GM18909 (cell line): ENCODE data around the gene GATAD2A.

ENCODE experiments used
- ATAC-seq: cut with Tn5 transposase; IDR thresholded peaks from one replicate; pipeline ENCODE4 v1.9.1; 2021; ENCODE audit warnings: mild to moderate bottlenecking; ENCODE audit not compliant: unreplicated experiment, poor library complexity

Gene GATAD2A

DNA sequence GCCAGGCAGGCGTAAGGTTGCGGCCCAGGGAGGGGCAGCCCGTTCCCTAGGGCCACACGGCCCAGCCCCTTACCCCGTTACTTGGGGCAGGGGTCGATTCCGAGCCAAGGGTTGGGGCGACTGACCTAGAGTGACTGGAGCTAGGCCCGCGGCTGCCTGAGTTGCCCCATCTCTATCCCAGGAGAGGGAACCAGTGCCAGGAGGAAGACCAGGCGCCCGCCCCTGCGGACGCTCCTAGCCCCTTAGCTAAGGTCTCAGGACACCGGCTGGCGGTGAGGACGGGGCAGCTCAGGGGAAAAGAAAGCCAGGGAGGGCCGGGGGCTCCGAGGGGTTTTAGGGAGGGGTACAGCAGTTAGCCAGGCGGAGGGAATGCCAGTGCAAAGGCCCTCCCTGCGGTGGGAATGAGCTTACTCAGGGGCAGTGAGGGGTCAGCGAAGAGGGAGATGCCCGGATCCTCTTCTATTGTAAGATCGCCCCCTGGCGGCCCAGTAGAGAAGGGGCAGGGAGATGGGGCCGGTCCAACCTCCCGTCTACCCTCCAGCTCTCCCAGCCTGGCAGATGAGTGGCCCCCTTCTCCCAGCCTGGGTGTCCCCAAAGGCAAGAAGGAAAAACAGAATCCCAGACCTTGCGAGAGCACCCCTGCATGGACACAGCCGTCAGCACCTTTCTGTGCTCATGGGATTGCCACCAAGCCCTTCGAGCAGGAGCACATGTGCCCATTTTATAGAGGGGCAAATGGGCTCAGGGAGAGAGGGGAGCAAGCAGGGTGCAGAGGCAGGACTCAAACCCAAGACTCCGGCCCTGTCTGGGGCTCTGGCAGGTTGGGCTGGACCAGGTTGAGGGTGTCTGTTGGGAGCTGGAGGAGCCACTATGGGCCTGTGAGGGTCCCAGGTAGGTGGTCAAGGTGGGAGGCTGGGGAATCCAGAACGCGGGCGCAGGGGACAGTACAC lies 148.9 kb downstream of the GATAD2A start:
- ATAC-seq, result no peak

DNA sequence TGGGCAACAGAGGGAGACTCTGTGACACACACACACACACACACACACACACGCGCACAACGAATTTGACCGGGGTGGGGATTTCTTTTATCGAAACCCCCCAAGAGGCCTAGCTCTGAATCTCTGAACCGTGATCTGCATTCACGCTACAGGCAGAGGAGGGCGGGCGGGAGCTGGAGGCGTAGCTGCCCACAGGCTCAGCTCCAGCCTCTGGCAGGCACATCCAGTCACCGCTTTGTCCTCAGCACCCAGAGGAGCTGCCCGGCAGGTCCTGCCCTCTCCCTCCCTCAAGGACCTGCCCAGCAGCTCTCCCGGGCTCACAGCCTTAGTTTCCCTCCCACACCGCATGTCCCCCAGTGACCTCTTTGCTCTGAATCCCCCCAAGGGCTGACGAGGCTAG lies 152.6 kb downstream of the GATAD2A start:
- no peak for ATAC-seq
